HepG2 (cell line): Measurements from ENCODE around the gene CCT7. TPM values are rescaled to one million over a fixed set of nuclear protein-coding genes. Genes with fewer than 3 reads are reported as not detected.

Experiments
- CREM ChIP-seq, 2 experiments: sonication (generic) in 1 of 2; formaldehyde crosslinking in 1 of 2; IDR thresholded peaks; 2 replicates each; pipeline versions ENCODE4 v1.4.0 to v1.6.1; 2016 to 2020; ENCODE audit warnings: antibody characterized with exemption in 1 of 2, mild to moderate bottlenecking in 1 of 2, missing genetic modification reagents in 1 of 2
- ELF4 ChIP-seq: sonication (generic); formaldehyde crosslinking; IDR thresholded peaks from 2 replicates; pipeline ENCODE4 v1.5.0; 2020; ENCODE audit warnings: missing genetic modification reagents, mild to moderate bottlenecking, moderate library complexity, borderline replicate concordance
- ETV5 ChIP-seq: IDR thresholded peaks from 2 replicates; pipeline ENCODE4 v1.6.1; 2018; ENCODE audit warnings: missing biosample characterization, missing genetic modification reagents, inconsistent platforms, borderline replicate concordance
- FOXJ3 ChIP-seq: sonication (generic); formaldehyde crosslinking; IDR thresholded peaks from 2 replicates; pipeline ENCODE4 v1.4.0; 2020; ENCODE audit warnings: missing genetic modification reagents, mild to moderate bottlenecking, borderline replicate concordance
- JARID2 ChIP-seq: sonication (generic); formaldehyde crosslinking; IDR thresholded peaks from 2 replicates; pipeline ENCODE4 v1.8.1; 2023; ENCODE audit warnings: missing genetic modification reagents, inconsistent platforms; ENCODE audit not compliant: insufficient replicate concordance
- KLF15 ChIP-seq: sonication (generic); formaldehyde crosslinking; IDR thresholded peaks from 2 replicates; pipeline ENCODE4 v1.8.1; 2023; ENCODE audit warnings: borderline replicate concordance, mild to moderate bottlenecking, inconsistent platforms, missing genetic modification reagents, mixed read lengths
- NFATC3 ChIP-seq: sonication (generic); formaldehyde crosslinking; IDR thresholded peaks from 2 replicates; pipeline ENCODE4 v1.5.1; 2020; ENCODE audit warnings: mild to moderate bottlenecking, missing genetic modification reagents
- NR2F2 ChIP-seq: IDR thresholded peaks from 2 replicates; pipeline ENCODE4 v1.6.1; 2012; ENCODE audit warnings: low read depth, inconsistent platforms, borderline replicate concordance
- RXRB ChIP-seq: IDR thresholded peaks from 2 replicates; pipeline ENCODE4 v1.6.1; 2016; ENCODE audit warnings: borderline replicate concordance, missing genetic modification reagents, missing compliant biosample characterization
- SAFB2 ChIP-seq: sonication (generic); formaldehyde crosslinking; IDR thresholded peaks from 2 replicates; pipeline ENCODE4 v1.5.1; 2020; ENCODE audit warnings: missing genetic modification reagents, low read depth, mild to moderate bottlenecking, borderline replicate concordance
- SP140L ChIP-seq: sonication (generic); formaldehyde crosslinking; IDR thresholded peaks from 2 replicates; pipeline ENCODE4 v1.4.0; 2020; ENCODE audit warnings: missing genetic modification reagents, borderline replicate concordance
- TBP ChIP-seq: sonication (generic); formaldehyde crosslinking; IDR thresholded peaks from 2 replicates; pipeline ENCODE4 v1.5.0; 2020; ENCODE audit warnings: missing genetic modification reagents
- THAP11 ChIP-seq: IDR thresholded peaks from 2 replicates; pipeline ENCODE4 v1.6.1; 2016; ENCODE audit warnings: missing biosample characterization, missing genetic modification reagents
- TP53 ChIP-seq: sonication (generic); formaldehyde crosslinking; conservative IDR thresholded peaks from 2 replicates; pipeline ENCODE4 v1.4.0; 2020; ENCODE audit warnings: missing genetic modification reagents
- YEATS4 ChIP-seq: sonication (generic); formaldehyde crosslinking; IDR thresholded peaks from 2 replicates; pipeline ENCODE4 v1.4.0; 2020; ENCODE audit warnings: missing genetic modification reagents, borderline replicate concordance
- ZBTB42 ChIP-seq: sonication (generic); formaldehyde crosslinking; IDR thresholded peaks from 2 replicates; pipeline ENCODE4 v1.5.0; 2020; ENCODE audit warnings: mild to moderate bottlenecking, missing genetic modification reagents
- ZNF124 ChIP-seq: sonication (generic); formaldehyde crosslinking; IDR thresholded peaks from 2 replicates; pipeline ENCODE4 v1.4.0; 2020; ENCODE audit warnings: missing genetic modification reagents
- ZNF136 ChIP-seq: sonication (generic); formaldehyde crosslinking; IDR thresholded peaks from 2 replicates; pipeline ENCODE4 v1.8.1; 2022; ENCODE audit warnings: low read depth, mild to moderate bottlenecking, moderate library complexity, missing genetic modification reagents
- ZNF563 ChIP-seq: sonication (generic); formaldehyde crosslinking; IDR thresholded peaks from 2 replicates; pipeline ENCODE4 v1.8.0; 2022; ENCODE audit warnings: mild to moderate bottlenecking, moderate library complexity, missing genetic modification reagents
- ZNF576 ChIP-seq: sonication (generic); formaldehyde crosslinking; IDR thresholded peaks from 2 replicates; pipeline ENCODE4 v1.4.0; 2020; ENCODE audit warnings: mild to moderate bottlenecking, missing genetic modification reagents
- ZNF607 ChIP-seq: sonication (generic); formaldehyde crosslinking; IDR thresholded peaks from 2 replicates; pipeline ENCODE4 v1.5.1; 2020; ENCODE audit warnings: missing genetic modification reagents, mild to moderate bottlenecking, borderline replicate concordance
- ZNF768 ChIP-seq: sonication (generic); formaldehyde crosslinking; IDR thresholded peaks from 2 replicates; pipeline ENCODE4 v1.4.0; 2020; ENCODE audit warnings: missing genetic modification reagents
- polyA plus RNA-seq, 8 experiments: library from polyadenylated mRNA; depleted of rRNA in 3 of 8; stranded (reverse) in 7 of 8; unstranded in 1 of 8; fragments of >200 nt; fragmentation: Illumina TruSeq in 4 of 8; extraction: Trizol in 4 of 8; gene quantifications; 2 replicates each; pipeline versions ENCODE4 v1.2.1 to v1.2.3, GENCODE V29; 2011 to 2016; ENCODE audit warnings: low read depth in 4 of 8, missing spikeins in 1 of 8, mixed read lengths in 1 of 8; ENCODE audit not compliant: insufficient read depth in 1 of 8
- total RNA-seq, 5 experiments: library from RNA; depleted of rRNA; stranded (reverse); fragments of >200 nt; fragmentation: Illumina TruSeq; extraction: Trizol; gene quantifications; 2 replicates each; pipeline ENCODE4 v1.2.3, GENCODE V29; 2016; ENCODE audit warnings: low read depth in 1 of 5
- TF ChIP-seq, protein P1 (sequence below): fragments of 450-650 bp; IDR thresholded peaks from 2 replicates; pipeline ENCODE4 v1.6.1; 2017; ENCODE audit warnings: mild to moderate bottlenecking
- TF ChIP-seq, protein P2 (sequence below): IDR thresholded peaks from 2 replicates; pipeline ENCODE4 v1.6.1; 2018; ENCODE audit warnings: missing genetic modification reagents
- TF ChIP-seq, protein P3 (sequence below): sonication (generic); formaldehyde crosslinking; conservative IDR thresholded peaks from 2 replicates; pipeline ENCODE4 v1.8.0; 2022; ENCODE audit warnings: low read depth, missing genetic modification reagents

CCT7 gene
- total and polyA plus RNA-seq, 2 of the 13 experiments (the other 11 are each of a cell fraction or from before 2014, with no cell fraction given) = 347 to 517 TPM

DNA sequence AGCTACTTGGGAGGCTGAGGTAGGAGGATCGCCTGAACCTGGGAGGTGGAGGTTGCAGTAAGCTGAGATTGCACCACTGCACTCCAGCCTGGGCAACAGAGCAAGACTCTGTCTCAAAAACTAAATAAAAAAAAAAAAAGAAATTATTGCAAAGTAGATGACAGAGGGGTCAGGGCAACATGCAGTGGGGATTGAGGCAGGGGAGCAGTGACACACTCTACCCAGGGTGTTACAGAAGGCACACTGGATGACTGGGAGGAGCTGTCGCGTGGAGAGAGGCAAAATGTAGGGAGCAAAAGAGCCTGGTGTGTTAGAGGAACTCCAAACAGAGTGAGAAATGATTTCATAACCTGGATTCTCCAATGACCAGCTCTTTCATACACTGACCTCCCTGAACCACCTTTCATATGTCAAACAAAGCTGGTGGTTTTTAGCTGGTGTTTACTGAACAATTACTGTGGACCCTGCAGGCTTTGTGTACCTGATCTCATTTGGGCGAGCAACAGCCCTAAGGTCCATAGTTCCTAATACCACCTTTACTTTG is 28.1 kb downstream of the CCT7 start (continued):
- TF ChIP-seq THAP11 (CRISPR knock-in tag) = peak; percentile 74
- peak; percentile 75; the same call in 1 of the 2 replicates for TF ChIP-seq ZNF124 (CRISPR knock-in tag)
- 0 out of 2 replicates have a peak, but pooled peaks have one; percentile 21 for TF ChIP-seq TP53 (CRISPR knock-in tag)
- TF ChIP-seq ZNF607 (CRISPR knock-in tag) = no peak
- TF ChIP-seq CREM (IDR thresholded peaks at IDR 0.05) = peak; percentile 72; the same call in 1 of the 2 replicates
- no peak for TF ChIP-seq CREM (CRISPR knock-in tag; IDR thresholded peaks at IDR 0.05)
- TF ChIP-seq FOXJ3 = peak; percentile 94; the same call in 1 of the 2 replicates
- no peak for TF ChIP-seq ZNF563 (CRISPR knock-in tag)
- TF ChIP-seq, protein P1, sequence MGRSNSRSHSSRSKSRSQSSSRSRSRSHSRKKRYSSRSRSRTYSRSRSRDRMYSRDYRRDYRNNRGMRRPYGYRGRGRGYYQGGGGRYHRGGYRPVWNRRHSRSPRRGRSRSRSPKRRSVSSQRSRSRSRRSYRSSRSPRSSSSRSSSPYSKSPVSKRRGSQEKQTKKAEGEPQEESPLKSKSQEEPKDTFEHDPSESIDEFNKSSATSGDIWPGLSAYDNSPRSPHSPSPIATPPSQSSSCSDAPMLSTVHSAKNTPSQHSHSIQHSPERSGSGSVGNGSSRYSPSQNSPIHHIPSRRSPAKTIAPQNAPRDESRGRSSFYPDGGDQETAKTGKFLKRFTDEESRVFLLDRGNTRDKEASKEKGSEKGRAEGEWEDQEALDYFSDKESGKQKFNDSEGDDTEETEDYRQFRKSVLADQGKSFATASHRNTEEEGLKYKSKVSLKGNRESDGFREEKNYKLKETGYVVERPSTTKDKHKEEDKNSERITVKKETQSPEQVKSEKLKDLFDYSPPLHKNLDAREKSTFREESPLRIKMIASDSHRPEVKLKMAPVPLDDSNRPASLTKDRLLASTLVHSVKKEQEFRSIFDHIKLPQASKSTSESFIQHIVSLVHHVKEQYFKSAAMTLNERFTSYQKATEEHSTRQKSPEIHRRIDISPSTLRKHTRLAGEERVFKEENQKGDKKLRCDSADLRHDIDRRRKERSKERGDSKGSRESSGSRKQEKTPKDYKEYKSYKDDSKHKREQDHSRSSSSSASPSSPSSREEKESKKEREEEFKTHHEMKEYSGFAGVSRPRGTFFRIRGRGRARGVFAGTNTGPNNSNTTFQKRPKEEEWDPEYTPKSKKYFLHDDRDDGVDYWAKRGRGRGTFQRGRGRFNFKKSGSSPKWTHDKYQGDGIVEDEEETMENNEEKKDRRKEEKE = no peak
- TF ChIP-seq ZNF576 (CRISPR knock-in tag) = no peak
- TF ChIP-seq RXRB (CRISPR knock-in tag) = peak; percentile 89
- TF ChIP-seq ZBTB42 (CRISPR knock-in tag) = no peak
- TF ChIP-seq SAFB2 (CRISPR knock-in tag) = no peak
- peak; percentile 75; the same call in 1 of the 2 replicates for TF ChIP-seq ELF4 (CRISPR knock-in tag)
- TF ChIP-seq ETV5 (CRISPR knock-in tag) = peak; percentile 40; the same call in 1 of the 2 replicates
- no peak for TF ChIP-seq KLF15 (CRISPR knock-in tag)
- TF ChIP-seq NFATC3 = no peak
- TF ChIP-seq TBP = no peak
- TF ChIP-seq ZNF768 (CRISPR knock-in tag) = no peak
- TF ChIP-seq YEATS4 = peak; percentile 33; the same call in 1 of the 2 replicates
- TF ChIP-seq JARID2 (CRISPR knock-in tag) = no peak
- TF ChIP-seq, protein P2, sequence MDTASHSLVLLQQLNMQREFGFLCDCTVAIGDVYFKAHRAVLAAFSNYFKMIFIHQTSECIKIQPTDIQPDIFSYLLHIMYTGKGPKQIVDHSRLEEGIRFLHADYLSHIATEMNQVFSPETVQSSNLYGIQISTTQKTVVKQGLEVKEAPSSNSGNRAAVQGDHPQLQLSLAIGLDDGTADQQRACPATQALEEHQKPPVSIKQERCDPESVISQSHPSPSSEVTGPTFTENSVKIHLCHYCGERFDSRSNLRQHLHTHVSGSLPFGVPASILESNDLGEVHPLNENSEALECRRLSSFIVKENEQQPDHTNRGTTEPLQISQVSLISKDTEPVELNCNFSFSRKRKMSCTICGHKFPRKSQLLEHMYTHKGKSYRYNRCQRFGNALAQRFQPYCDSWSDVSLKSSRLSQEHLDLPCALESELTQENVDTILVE = peak; percentile 71; the same call in 1 of the 2 replicates
- peak; percentile 84 for TF ChIP-seq NR2F2
- TF ChIP-seq ZNF136 (CRISPR knock-in tag) = peak; percentile 34; the same call in 1 of the 2 replicates
- TF ChIP-seq SP140L (CRISPR knock-in tag) = 0 out of 2 replicates have a peak, but pooled peaks have one; percentile 65
- TF ChIP-seq, protein P3, sequence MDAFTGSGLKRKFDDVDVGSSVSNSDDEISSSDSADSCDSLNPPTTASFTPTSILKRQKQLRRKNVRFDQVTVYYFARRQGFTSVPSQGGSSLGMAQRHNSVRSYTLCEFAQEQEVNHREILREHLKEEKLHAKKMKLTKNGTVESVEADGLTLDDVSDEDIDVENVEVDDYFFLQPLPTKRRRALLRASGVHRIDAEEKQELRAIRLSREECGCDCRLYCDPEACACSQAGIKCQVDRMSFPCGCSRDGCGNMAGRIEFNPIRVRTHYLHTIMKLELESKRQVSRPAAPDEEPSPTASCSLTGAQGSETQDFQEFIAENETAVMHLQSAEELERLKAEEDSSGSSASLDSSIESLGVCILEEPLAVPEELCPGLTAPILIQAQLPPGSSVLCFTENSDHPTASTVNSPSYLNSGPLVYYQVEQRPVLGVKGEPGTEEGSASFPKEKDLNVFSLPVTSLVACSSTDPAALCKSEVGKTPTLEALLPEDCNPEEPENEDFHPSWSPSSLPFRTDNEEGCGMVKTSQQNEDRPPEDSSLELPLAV (CRISPR knock-in tag) = no peak
